ENCODE results near the gene TSPAN9. TPM values are rescaled to one million over a fixed set of nuclear protein-coding genes. Genes with fewer than 3 reads are reported as not detected.

The TSPAN9 gene
- total RNA-seq, 1 donor: 76.0 TPM

DNA sequence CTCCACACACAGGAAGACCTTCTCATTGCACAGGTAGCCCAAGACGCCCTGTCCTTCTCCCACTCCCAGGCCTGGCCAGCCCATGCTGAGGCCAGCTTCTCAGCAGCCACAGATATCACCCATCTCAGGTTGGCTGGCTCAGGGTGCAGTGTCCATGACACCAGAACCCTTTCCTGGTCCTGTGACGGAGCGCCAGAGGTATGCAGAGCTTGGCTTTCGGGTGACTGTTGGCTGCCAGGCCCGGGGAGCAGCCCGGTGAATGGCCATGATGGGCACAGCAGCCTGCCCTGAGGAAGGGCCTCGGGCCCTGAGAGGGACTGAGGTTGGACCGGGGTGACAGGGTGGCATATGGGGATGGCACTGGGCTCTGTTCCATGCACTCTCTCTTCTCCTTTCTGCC lies 173.4 kb downstream of the TSPAN9 start:
- no peak overlapping the region for H3K4me3 ChIP-seq (ENCODE audit: low read depth, low read length)
- no peak for DNase-seq (ENCODE audit: low read depth)
- TF ChIP-seq, protein P1, sequence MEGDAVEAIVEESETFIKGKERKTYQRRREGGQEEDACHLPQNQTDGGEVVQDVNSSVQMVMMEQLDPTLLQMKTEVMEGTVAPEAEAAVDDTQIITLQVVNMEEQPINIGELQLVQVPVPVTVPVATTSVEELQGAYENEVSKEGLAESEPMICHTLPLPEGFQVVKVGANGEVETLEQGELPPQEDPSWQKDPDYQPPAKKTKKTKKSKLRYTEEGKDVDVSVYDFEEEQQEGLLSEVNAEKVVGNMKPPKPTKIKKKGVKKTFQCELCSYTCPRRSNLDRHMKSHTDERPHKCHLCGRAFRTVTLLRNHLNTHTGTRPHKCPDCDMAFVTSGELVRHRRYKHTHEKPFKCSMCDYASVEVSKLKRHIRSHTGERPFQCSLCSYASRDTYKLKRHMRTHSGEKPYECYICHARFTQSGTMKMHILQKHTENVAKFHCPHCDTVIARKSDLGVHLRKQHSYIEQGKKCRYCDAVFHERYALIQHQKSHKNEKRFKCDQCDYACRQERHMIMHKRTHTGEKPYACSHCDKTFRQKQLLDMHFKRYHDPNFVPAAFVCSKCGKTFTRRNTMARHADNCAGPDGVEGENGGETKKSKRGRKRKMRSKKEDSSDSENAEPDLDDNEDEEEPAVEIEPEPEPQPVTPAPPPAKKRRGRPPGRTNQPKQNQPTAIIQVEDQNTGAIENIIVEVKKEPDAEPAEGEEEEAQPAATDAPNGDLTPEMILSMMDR (IDR thresholded peaks at IDR 0.05; ENCODE audit: insufficient read depth, low read depth, low read length): no peak

DNA sequence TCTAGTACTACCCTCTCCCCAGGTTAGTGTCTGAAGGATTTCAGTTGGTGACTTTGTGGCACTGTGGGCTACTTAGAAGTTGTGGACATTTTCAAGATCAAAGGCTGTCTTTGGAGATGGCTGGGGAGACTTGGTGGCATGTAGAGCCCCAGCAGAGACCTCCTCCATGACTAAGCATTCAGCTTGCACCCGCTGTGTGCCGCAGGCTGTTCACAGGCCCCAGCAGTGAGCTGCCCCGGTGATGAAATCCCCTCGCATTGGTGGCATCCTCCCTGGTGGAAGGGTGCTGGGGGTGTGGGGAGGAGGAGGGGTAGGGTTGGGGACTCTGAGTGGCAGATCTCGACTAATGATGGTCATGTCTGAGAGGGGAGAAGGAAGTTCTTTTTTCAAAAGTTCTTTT lies 173.9 kb downstream of the TSPAN9 start:
- peak; percentile 18 for DNase-seq (ENCODE audit: low read depth)
- no peak overlapping the region for H3K4me3 ChIP-seq (ENCODE audit: low read depth, low read length)
- TF ChIP-seq, protein P1 (IDR thresholded peaks at IDR 0.05; ENCODE audit: insufficient read depth, low read depth, low read length): no peak

DNA sequence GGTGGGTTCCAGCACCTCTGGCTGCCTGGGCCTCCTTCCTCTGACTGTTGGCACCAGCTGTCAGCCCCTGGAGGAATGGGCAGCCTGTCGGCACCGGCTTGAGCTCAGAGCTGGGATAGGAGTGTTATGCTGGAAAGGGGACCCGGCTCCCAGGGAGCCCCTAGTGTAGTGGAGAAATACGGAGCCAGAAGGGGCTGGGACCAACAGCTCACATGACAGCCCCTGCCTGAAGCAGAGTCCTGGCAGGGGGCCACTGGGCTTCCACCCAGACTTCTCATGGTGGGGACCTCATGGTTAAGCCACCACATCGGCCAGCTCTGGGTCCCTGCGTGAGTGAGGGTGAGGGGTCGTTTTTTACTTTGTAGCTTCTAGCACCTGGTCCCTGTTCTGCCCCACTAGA lies 174.5 kb downstream of the TSPAN9 start:
- no peak for DNase-seq (ENCODE audit: low read depth)
- TF ChIP-seq, protein P1 (IDR thresholded peaks at IDR 0.05; ENCODE audit: insufficient read depth, low read depth, low read length): no peak
- no peak overlapping the region for H3K4me3 ChIP-seq (ENCODE audit: low read depth, low read length)

DNA sequence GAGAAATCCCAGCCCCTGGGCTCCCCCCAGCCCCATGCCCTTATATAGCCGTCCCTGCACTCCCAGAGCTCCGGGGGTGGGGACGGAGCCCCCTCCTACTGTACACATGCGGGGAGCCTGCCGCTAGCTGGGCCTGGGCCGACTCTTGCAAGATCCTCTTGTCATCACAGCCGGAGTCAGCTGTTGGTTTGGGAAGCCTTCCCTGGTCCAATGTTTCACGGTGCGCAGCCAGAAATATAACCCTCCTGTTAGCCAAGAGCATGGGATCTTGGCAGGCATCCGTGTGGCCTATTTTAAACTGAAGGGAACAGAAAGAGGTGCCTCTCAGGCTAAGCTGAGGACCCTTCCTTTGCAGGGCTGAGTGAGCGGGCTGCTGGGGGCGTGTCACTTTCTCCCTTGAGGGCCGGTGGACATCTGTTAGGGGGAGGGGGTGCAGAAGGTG lies 175.3 kb downstream of the TSPAN9 start:
- TF ChIP-seq, protein P1 (IDR thresholded peaks at IDR 0.05; ENCODE audit: insufficient read depth, low read depth, low read length): no peak
- no peak overlapping the region for H3K4me3 ChIP-seq (ENCODE audit: low read depth, low read length)
- DNase-seq (ENCODE audit: low read depth): peak; percentile 66

DNA sequence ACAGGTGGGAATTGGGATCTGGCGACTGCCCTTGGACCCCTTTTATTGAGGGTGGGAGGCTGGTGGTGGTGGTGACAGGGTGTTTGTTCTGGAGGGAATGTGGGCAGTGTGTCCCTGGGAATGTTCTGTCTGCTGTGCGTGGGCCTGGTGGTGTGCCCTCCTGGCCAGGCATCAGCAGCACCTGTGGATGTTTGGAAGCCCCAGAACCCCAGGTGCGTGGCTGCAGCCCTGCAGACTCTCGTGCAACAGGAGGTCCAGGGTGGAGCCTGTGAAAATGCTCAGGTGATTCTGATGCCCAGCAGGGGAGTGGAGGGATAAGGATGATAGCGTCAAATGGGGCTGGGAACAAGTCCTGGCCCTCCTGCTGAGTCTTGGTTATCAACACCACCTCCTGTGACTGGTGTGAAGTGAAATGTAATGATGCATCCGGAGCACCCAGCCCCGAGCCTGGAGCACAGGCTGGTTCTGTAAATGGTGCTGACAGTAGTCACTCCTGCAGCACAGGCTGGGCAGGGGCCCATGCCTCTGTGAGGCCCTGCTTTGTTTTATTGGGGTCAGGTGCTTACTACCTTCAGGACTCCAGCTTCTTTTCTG lies 176.6 kb downstream of the TSPAN9 start:
- H3K4me3 ChIP-seq (ENCODE audit: low read depth, low read length): no peak overlapping the region
- no peak for DNase-seq (ENCODE audit: low read depth)
- TF ChIP-seq, protein P1 (IDR thresholded peaks at IDR 0.05; ENCODE audit: insufficient read depth, low read depth, low read length): no peak

DNA sequence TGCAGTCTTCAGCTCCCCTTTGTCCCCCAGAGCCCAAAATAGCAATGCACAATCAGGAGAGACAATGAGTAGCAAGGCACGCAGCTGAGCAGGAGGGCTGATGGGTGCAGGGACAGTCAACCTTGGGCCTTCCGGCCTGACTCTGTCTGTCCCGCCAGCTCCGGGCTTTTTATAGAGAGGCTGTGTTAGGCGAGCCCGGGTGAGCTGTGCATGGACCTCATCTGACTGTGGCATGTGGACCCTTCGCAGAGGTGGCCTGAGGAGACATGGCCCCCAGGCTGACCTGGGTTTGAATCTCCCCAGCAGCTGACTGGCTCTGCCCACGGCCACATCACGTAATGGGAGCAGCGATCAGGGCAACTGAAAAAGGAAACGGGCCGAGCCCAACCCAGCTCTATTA lies 177.9 kb downstream of the TSPAN9 start:
- TF ChIP-seq, protein P1 (IDR thresholded peaks at IDR 0.05; ENCODE audit: insufficient read depth, low read depth, low read length): no peak
- no peak overlapping the region for H3K4me3 ChIP-seq (ENCODE audit: low read depth, low read length)
- DNase-seq (ENCODE audit: low read depth): no peak

DNA sequence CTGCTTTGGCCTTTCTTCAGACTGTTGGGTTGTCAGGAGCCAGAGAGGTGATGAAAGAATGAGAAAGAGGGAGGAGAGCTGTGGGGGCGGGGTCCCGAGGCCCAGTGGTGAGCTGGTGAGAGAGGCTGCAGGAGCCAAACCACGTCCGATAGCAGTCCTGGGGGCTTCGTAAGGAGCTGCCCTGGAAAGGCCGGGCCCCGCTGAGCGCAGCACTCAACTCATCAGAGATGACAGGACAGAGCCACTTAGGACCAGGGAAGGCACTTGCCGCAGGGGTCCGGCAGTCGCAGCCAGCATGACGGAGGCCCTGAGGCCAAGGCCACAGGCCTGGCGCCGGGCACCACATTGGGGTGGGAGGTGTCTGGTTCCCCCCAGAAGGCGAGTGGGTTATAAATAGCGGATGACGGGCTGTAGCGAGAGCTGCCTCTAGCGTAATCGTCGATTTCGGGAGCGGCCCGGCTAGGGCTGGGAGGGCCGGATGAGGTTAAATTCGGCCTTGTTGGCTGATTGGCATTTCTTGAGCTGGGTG lies 179.0 kb downstream of the TSPAN9 start:
- TF ChIP-seq, protein P1 (IDR thresholded peaks at IDR 0.05; ENCODE audit: insufficient read depth, low read depth, low read length): no peak
- H3K4me3 ChIP-seq (ENCODE audit: low read depth, low read length): no peak overlapping the region
- DNase-seq (ENCODE audit: low read depth): no peak

All from fibroblast of villous mesenchyme (primary cell).